GM18517 (cell line): ENCODE data around the gene TMF1.

Experiments used
- ATAC-seq: cut with Tn5 transposase; IDR thresholded peaks from one replicate; pipeline ENCODE4 v1.9.1; 2021; ENCODE audit warnings: mild to moderate bottlenecking, moderate library complexity; ENCODE audit not compliant: unreplicated experiment

TMF1 gene

DNA sequence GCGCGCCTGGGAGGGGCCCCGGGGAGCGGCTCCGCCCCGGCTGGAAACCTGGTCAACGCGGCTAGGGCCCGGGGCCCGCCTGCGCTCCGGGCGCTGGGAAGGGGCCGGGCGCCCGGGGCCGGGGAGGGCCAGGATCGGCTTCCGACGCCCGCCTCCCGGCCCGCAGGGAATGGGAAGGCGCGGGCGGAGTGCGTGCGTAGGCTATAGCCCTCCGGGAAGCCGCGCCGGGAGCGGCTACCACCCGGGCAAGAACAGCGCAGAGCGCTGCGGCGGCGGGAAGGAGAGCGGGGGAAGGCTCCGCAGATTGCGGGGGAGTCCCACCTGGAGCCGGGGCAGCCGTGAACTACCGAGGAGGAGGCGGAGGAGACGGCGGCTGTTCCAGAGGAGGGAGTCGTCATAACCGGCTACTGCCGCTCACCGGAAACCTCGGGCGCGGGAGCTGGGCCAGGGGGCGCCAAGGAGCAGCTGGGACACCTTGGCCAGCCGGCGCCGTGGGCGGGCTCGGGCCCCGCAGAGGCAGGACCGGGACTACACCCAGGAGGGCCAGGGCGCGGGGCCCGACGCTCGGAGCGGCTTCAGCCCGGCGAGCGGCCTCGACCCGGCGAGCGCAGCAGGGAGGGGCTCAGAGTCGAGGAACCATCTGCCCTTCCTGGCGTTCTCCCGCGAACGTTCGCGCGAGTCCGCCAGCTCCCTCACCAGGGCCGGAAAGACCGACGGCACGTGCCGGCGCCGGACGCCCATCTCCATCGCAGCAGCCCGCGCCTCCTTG lies 38.7 kb downstream of the TMF1 start, which contains the start of gene EOGT:
Gene EOGT (minus strand): TSS at position 432 of the 769 bp plus-strand sequence. CDS start 3,838 bp downstream, outside the sequence.
- ATAC-seq, result peak; percentile 70

DNA sequence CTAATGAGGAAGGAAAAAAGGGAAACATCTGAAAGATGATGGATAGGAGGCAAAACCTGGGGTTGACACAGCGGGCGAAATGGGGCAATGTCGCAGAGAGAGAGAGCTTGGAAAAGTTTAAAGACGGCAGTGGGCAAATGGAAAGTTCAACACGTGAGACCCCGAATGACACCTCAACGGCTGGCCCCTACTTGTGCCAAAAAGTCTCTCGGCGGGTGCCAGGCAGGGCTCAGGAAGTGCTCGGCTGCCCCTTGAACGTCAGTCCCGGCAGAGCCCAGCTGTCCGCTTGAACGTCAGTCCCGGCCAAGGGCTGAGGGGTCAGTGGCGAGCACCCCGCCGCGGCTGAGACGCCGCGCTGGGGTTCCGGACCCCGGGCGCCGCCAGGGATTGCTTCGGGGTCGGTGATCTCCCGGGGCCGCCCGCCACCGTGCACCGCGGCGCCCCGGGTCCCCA lies 39.3 kb downstream of the TMF1 start:
- ATAC-seq, result peak; percentile 41

DNA sequence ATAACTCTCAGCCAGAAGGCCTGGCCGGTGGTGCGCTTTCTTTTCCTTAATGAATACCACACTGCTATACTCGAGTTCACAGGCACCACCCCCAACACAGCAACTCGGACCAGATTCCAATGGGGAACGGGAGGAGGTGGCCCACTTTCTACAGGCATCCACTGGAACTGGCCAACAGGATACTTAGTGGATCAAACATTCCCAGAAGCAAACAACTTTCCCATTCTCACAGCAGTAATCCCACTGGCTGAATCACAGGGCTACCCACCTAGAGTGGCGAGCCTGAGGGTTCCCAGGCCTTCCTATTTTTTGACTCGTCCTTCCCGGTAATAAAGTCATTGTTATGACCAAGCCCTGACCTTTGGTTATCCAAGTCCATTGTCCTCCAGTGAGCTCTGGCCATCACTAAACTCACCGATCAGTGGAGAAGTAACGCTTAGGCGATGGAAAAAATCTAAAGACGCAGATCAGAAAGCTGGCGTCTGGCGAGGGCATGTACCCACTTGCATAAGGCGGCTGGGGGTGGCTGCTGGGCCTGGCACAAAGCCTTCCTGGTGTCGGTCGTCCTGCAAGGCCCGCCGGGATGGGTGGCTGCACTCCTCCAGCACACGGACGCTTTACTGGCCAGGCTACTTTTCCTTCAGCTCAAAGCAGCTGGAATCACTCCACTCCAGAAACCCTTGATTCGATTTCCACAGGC lies 39.9 kb downstream of the TMF1 start:
- no peak for ATAC-seq

DNA sequence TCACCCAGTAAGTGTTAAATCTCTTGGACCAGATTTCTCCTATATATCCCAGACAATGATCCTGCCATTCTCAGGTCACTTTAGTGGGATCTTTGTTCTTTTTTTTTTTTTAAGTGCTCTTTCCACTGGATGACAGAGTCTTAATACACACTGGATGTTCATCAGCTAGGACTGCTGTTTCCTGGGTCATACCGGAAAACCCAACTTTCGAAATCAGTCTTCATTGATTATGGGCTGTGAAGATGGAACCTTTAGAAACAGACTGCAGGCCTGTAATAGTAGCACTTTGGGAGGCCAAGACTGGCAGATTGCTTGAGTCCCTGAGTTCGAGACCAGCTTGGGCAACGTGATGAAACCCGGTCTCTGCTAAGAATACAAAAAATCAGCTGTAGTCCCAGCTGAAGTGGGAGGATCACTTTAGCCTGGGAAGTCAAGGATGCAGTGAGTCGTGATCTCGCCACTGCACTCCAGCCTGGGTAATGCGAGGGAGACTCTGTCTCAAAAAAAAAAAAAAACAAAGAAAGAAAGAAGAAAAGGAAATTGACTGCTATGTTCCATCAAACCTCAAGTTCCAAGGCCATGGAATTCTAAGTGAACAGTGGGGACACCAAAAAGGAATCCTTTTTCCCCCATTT lies 40.9 kb downstream of the TMF1 start:
- no peak for ATAC-seq

DNA sequence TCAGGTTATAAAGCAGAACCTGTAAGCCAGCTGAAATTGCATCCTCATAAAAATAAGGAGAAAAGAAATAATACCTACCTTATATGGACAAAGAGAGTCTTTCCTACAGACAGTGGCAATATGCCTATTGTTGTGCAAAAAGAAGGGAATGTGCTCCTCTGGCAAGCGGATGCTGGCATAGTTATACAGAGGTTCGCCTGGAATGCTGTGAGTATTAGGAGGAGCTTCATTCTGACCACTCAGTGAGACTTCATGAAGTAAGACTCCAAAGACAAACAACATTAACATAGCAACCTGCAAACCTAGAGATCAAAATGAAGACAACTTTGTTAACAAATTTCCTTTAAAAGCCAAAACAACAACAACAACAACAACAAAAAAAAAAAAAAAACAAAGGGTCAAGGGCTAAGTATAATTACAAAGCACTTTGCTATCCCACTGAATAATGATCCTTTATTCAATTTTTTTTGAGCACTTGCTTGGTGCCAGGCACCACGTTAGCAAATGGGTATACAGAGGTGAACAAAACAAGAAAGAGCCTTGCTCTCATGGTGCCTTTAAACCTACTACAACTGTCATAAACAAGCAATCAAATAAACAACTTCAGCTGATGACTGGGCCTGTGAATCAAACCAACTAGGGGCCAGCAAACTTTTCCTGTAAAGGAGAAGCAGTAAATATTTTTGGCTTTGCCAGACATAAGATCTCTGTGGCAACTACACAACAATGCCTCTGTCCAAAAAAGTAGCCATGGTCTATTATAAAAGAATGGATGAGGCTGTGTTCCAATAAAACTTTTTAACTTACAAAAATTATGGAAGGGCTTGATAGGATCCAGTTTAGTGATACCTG lies 42.3 kb downstream of the TMF1 start:
- ATAC-seq, result no peak

DNA sequence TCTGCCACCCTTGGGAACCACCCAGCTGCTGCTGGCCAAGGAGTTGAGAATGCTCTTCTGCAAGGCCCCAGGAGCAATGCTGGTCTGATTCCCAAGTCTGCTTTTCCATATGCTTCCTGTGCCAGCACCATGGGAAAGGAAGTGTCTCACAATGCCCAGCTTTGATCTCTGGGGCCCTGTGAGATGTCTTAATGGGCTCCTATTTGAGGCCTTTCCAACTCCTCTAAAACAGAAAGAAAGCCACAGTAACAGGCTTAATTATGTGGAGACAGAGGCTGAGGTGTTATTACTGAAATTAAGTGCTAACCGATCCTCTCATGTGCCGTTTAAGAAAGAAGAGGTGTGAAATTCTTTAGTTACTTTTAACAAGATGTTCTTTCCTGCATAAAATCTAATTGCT lies 43.2 kb downstream of the TMF1 start:
- ATAC-seq, result no peak

DNA sequence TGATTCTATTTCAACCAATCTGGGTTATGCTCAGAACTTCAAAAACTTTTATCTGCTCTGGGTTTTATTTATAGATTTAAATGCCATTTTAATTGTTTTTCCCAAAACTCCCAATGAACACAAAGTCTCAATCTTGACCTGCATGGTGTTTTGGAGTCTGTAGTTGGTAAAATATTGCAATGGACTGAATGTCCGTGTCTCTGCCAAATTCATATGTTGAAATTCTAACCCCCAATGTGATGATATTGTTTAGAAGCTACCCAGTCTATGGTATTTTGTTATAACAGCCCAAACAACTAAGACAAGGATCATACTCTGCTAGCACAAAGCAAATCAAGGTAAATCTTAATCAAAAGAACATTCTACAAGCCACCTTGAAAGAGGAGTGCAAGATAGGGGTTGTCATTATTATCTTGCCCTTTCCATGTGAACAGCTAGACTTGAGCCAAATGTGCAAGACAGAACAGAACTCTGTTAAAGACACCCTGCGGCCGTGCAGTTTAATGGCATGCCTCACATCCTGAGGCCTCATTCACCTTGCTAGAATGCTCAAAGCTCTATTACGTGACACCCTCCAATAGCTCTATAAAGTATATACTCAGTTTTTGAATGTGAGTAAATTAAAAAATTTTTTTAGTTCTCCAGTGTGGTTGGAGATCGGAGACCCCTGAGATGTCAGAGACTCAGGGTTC lies 46.2 kb downstream of the TMF1 start:
- ATAC-seq, result no peak

DNA sequence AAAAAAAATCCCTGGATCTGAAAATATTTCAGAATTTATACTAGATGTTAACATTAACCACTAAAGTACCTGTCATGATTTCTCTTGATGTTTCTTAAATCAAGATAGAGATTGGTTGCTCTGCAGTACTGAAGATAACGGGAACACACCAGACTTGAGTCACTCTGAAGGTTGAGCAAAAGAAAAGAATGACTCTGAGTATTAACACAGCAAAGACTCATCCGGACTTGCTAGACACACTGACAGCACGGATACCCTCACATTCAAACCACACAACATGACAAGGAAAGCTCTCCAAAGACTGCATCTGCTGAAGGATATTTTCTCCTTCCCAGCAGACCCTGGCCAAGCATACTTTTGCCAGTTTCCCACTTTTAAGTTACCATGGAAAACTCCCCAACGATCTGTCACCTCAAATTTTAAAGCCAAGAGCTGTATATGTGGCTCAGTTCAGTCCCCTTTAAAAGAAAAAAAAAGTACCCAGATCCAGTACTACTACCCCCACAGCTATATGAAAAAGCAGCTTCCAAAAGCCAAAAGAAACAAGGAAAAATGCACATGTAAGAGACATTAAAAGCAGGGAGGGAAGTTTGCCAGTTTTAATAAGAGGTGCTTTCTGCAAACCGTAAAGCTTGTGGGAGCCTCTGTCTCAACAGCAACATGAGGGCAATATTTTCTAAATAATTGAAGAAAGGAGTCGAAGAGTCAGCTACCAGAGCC lies 46.9 kb downstream of the TMF1 start:
- no peak for ATAC-seq

DNA sequence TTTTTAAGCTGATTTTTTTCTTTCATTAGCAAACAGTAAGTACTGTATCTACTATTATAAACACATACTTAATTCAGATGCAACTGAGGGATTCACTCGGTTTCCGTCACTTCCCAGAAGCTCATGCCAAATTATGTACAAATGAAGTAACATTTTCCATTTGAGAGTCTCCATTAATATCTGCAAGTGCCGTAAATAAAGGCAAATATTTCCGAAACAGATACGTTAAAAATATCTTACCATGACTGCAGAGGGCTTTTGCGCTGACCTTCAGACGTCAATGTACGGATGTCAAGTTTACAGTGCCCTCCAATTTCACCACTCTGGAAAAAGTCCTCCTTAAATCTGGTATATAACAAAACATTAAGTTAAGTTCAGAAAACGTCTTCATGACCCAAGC lies 48.0 kb downstream of the TMF1 start:
- ATAC-seq, result no peak

DNA sequence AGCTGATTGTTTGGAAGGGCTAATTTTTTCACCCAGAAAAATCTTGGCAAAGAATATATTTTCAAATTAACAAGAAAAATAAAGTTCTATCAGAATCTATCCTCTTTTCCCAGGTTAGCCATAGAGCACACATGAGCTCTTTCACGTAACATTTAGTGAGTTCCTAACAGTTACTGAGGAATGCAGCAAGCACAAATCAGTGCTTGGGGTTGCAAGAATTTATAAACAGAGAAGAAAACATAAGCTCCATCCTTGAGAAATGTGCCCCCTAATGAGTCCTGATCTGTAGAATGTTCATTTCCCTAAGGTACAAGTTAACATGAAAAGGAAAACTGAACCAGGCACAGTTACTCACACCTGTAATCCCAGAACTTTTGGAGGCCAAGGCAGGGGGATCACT lies 52.5 kb downstream of the TMF1 start:
- no peak for ATAC-seq

DNA sequence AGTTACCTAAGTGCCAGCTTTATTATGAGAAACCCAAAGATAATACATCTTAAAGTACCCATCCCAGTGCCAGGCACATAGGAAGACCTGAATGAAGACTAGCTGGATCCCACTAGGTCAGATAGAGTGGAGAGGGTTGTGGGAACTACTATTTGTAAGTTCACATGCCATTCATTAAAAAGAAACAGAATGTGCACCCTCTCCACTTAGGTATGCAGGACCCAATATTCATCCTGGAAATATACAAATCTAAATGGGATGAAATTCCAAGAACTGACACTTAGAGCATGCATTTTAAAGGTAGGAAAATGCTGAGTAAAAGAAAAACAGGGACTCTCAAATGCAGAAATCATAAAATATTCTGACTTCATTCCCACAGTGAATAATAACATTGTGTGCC lies 53.0 kb downstream of the TMF1 start:
- no peak for ATAC-seq

DNA sequence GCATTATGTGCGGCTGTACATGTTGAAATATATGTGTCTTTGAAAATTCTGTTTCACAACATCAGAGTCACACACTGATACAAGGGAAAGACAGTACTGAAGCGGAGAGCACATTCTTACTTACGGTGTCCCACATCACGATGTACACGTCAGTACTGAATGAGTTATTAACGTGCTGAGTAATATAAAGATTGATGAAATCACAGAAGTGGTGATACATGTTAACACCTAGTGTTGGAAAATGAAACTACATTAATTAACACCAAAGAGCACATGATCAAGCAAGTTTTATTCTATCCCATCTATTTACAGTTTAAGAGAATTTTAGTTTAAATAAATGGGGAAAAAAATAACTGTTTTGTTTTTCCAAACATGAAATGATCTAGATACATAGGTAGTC lies 54.2 kb downstream of the TMF1 start:
- no peak for ATAC-seq

DNA sequence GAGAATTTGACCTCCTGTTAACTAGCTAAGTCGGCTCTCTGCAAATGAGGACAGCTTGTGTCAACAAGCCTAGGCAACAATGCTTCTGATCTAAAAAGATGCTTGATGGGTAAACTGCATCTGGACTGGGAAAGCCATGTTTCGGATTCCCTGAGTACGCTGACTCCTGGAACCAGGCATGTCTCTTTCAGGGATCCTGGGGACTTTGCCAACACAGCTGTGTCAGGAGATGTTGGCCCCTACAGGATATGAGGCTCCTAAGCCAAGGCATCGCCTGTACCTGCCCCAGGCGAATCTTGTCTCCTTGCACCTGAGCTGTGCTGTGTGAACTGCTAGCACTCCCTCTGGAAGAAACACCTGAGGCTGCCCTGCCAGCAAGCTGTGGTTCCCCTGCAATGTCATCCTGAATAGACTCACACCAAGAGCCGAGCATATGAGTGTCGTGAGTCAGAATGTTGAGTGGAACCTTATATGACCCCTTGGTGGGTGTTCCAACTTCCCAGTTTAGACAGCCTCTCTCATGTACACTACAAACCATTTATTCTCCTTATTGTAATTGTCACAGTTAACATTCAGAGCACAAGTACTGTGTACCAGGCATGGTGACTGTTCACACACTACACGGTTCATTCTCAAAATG lies 55.7 kb downstream of the TMF1 start:
- no peak for ATAC-seq

DNA sequence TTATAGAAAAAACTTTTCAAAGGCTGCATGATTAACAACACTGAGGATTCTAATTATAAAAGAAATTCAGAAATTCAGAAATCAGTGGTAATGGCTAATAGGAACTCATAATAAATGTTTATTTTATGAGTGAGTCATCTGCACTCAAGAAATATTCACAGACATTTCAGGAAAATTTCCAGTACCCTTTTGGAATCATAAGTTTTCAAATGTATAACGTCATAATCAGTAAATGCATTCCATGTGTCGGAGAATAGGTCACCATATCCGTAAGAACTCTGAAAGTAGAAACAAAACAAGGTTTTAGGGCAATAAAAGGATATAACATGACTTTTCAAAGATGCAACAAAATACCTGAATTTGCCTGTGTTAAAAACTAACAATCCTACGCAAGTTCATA lies 63.4 kb downstream of the TMF1 start:
- ATAC-seq, result no peak

DNA sequence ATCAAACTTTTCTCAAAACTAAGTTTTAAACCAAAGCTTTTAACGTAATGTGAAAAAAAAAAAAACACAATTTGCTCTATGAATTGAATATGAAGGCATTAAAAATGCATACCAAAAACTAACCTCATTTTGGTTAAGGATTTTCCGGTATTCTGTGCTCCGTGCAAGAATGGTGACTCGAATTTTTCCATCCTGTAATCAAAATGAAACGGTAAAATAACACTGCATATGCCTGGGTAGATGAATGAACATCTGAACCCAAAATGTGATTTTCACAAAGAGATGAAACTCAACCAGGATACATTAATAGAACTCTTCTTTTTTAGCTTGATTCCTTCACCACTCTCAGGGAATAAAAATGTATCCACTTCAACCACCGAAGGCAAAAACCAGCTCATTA lies 64.8 kb downstream of the TMF1 start:
- ATAC-seq, result no peak

DNA sequence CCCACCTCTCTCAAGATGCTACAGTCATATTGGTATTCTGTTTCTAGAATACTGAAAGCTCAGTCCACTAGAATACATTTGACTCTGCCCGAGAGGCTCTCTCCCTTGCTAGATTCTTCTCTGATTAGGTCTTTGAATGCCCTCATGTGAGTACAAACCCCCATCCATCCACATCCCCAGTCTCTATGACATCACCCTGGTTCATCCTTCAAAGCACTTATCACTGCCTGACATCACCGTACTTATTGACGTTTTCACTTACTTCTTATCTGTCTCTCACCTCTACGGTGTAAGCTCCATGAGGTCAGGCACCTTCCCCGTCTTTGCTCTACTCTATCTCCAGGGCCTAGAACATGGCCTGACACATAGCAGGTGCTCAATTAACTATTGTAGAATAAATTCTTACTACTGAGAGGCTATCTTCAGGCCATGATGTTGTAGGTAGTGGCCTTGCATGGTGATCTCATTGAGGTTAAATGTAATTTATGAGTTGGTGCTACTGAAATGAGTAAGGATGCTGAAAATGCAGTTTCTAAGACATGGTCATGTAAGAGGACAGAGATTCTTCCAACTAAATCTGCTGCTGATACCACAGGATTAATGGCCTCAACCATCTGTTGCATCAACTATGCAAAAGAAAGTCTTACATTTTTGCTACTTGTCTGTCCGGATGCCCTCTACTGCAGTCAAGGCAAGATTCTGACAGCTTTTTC lies 65.5 kb downstream of the TMF1 start:
- no peak for ATAC-seq

DNA sequence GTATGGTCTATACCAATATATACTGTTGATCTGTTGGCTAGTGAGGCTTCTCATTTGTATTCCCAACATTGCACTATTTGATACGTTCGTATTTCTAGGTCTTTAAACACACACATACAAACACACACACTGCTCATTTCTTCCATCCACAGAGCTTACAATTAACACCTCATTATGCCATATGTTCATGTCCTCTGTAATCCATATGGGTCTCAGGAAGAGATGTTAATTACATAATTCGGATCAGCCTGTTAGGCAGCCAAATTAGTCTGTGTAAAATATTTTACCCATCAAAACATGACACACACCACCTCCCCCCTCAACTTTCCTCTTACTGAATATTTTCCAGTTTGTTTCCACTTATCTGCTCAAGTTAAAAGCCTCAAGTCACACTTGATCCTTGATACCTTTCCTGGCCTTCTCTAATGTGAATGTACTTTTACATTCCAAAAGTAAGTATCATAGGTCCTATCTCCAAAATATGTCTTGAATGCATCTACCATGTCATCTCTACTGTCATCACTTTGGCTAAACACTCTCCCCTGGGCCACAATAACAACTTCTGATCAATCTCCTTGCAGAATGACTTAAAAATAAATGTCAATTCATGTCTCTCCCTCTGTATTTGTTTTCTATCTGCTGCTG lies 66.9 kb downstream of the TMF1 start:
- ATAC-seq, result no peak

DNA sequence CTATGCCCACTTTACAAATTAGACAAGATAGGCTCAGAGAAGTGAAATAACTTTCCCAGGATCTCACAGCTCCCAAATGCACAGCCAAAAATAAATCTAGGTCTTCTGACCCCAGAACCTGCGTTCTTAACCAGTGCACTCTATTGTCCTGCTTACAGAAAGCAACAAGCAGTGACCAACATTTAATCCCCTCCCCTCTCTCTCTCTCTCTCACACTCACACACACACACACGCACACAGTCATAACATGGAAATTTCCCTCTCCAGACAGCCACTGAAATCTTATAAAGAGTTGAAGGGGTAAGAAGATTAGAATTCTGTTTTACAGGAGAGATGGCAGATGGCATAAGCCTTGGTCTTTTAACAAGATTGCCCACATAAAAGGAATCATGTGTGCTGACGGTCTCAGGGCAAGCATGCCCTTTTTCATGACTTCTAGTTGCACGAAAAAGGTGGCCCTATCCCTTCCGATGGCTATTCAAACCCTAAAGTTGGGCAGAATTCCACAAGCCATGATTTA lies 68.1 kb downstream of the TMF1 start:
- ATAC-seq, result no peak
